Suprapubic skin (tissue), 4 donors: ENCODE measurements around the gene SGCB.

Source experiments
- EP300 ChIP-seq: sonication (generic); formaldehyde crosslinking; IDR thresholded peaks from one replicate; pipeline ENCODE4 v1.6.1; 2017; ENCODE audit warnings: antibody characterized with exemption
- POLR2AphosphoS5 ChIP-seq, 3 donors: sonication (generic); formaldehyde crosslinking; IDR thresholded peaks; one replicate each; pipeline ENCODE4 v1.6.1; 2017; ENCODE audit warnings: antibody characterized with exemption in 3 of 3
- TF ChIP-seq, protein P1 (sequence below), 2 donors: fragments of 200-600 bp in 1 of 2; fragments of 450-650 bp in 1 of 2; sonication (generic) in 1 of 2; IDR thresholded peaks; one replicate each; pipeline ENCODE4 v1.5.1; 2016 to 2019; ENCODE audit warnings: antibody characterized with exemption in 2 of 2, mild to moderate bottlenecking in 1 of 2, moderate library complexity in 1 of 2

DNA sequence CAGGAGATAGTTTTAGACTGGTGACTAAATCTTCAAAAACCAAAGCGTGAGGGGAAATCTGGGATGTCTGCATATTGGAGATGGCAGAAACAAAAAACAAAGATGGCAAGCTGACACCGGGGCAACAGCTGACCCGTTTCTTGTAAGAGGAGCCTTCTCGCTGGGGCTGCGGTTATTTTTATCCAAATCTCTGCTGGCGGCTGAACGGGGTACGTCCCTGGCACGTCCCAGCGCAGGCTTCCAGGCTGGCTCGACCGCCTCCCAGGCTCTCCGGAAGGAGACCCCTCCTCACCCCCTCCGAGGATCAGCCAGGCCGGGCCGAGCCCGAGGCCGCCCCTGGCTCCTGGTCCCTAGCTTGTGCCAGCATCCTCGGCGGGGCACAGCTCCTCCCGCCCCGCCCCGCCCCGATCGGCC is 403 bp downstream of the SGCB start:
- TF ChIP-seq EP300 (no peak), POLR2AphosphoS5 (IDR thresholded peaks at IDR 0.05) (no peak)
- TF ChIP-seq, protein P1, sequence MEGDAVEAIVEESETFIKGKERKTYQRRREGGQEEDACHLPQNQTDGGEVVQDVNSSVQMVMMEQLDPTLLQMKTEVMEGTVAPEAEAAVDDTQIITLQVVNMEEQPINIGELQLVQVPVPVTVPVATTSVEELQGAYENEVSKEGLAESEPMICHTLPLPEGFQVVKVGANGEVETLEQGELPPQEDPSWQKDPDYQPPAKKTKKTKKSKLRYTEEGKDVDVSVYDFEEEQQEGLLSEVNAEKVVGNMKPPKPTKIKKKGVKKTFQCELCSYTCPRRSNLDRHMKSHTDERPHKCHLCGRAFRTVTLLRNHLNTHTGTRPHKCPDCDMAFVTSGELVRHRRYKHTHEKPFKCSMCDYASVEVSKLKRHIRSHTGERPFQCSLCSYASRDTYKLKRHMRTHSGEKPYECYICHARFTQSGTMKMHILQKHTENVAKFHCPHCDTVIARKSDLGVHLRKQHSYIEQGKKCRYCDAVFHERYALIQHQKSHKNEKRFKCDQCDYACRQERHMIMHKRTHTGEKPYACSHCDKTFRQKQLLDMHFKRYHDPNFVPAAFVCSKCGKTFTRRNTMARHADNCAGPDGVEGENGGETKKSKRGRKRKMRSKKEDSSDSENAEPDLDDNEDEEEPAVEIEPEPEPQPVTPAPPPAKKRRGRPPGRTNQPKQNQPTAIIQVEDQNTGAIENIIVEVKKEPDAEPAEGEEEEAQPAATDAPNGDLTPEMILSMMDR (IDR thresholded peaks at IDR 0.05) = no peak
